Erythroblast (primary cell): Measurements from ENCODE around the gene DLST.

Experiments
- GATA1 ChIP-seq: IDR thresholded peaks from 2 replicates; pipeline ENCODE4 v1.6.1; 2011; ENCODE audit warnings: low read depth, mild to moderate bottlenecking, control low read depth, low read length, moderate library complexity
- POLR2A ChIP-seq: IDR thresholded peaks from 2 replicates; pipeline ENCODE4 v1.6.1; 2011; ENCODE audit warnings: mild to moderate bottlenecking, low read length

DNA sequence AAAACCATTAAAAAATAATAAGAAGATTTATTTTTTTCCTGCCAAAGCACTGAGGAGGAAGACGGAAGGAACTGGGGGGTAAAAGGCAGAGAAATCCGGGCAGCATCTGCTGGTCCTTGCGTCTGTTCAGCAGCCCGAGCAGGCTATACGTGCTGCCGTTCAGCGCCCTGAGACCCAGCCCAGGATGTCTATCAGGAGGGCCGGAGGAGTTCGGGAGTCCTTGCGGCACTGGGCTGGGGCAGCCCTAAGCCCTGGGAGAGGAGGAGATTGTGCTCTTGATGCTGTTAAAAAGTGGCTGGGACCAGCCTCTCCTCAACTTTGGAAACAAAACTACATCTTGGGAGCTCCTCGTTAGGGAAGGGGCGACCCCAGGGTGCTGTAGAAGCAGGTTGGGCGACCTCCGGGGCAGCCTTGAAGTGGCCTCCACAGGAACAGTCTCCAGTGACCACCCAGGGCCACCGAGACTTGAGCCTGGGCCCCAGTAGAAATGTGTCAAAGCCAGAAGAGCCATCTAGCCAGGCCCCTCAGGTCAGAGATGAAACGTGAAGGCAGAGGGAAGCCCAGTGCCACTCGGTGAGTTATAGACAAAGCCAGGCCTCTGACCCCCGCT, 59.3 kb downstream of the DLST start:
- TF ChIP-seq POLR2A (no peak), GATA1 (no peak)
